Esophagus (tissue), 2 donors: ENCODE results near the gene MRPL21. TPM values are rescaled to one million over a fixed set of nuclear protein-coding genes. Genes with fewer than 3 reads are reported as not detected.

Source experiments
- H3K27ac ChIP-seq, 2 donors: one replicate each; pipeline ENCODE4 v1.5.1; 2013; ENCODE audit warnings: low read depth in 2 of 2, mild to moderate bottlenecking in 2 of 2, inconsistent platforms in 1 of 2, low read length in 1 of 2, moderate library complexity in 1 of 2
- H3K27me3 ChIP-seq, 2 donors: one replicate each; pipeline ENCODE4 v1.6.1; 2013; ENCODE audit warnings: low read length in 2 of 2, control low read depth in 1 of 2, mild to moderate bottlenecking in 1 of 2; ENCODE audit not compliant: insufficient read depth in 2 of 2, control insufficient read depth in 1 of 2
- H3K36me3 ChIP-seq, 2 donors: one replicate each; pipeline ENCODE4 v1.6.1; 2013; ENCODE audit warnings: low read length in 1 of 2; ENCODE audit not compliant: control insufficient read depth in 2 of 2, insufficient read depth in 2 of 2
- H3K4me1 ChIP-seq, 2 donors: one replicate each; pipeline ENCODE4 v1.6.1; 2013; ENCODE audit warnings: low read length in 1 of 2; ENCODE audit not compliant: control insufficient read depth in 2 of 2, insufficient read depth in 2 of 2
- H3K4me3 ChIP-seq, 2 donors: one replicate each; pipeline ENCODE4 v1.5.1; 2013; ENCODE audit warnings: low read length in 2 of 2, mild to moderate bottlenecking in 2 of 2, low read depth in 1 of 2, moderate library complexity in 1 of 2
- H3K9me3 ChIP-seq, 2 donors: one replicate each; pipeline ENCODE4 v1.6.1; 2013; ENCODE audit warnings: mild to moderate bottlenecking in 2 of 2, low read depth in 1 of 2, low read length in 1 of 2, moderate library complexity in 1 of 2; ENCODE audit not compliant: control insufficient read depth in 2 of 2, insufficient read depth in 1 of 2
- WGBS, 2 donors: extraction: QIAGEN DNeasy Blood & Tissue Kit; methylation state at CpG; one replicate each; pipeline ENCODE4 v1.1.7; 2013; 5-methylcytosine and 5-hydroxymethylcytosine counted together
- polyA plus RNA-seq, 2 donors: library from polyadenylated mRNA; stranded (reverse); fragments of 200-250 nt; gene quantifications; one replicate each; pipeline ENCODE4 v1.2.3, GENCODE V29; 2013
- donor health status: healthy with polysubstance abuse.
- donor health status: Bipolar disorder and iron deficiency.

The MRPL21 gene
- polyA plus RNA-seq, 2 donors: 63.0 to 77.6 TPM

DNA sequence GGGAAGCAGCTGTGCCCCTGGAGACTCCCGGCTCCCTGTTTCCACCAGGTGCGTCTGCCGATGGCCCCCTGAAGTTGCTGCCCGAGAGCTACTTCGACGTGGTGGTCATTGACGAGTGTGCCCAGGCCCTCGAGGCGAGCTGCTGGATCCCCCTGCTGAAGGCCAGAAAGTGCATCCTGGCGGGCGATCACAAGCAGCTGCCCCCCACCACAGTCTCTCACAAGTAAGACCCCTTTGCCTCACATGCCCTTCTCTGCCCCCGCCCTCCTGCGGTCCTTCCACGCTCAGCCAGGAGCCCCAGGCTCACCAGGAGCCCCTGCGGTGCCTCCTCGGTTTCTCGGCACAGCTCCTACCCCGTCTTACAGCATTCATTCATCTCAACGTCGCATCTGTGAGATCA, 25.5 kb upstream of the MRPL21 start:
- H3K27me3 ChIP-seq: no peaks in the 10 kb centered on the region
- H3K36me3 ChIP-seq: peaks cover 19 to 49% of the 10 kb centered on the region in 2 donors
- 96 to 97% methylated on average over 20 of the region's 20 CpGs for WGBS, 2 donors
- no peak overlapping the region for H3K27ac ChIP-seq
- no peak overlapping the region for H3K4me3 ChIP-seq
- H3K4me1 ChIP-seq: no peaks in the 10 kb centered on the region
- peaks cover 0 to 2% of the 10 kb centered on the region in 2 donors for H3K9me3 ChIP-seq

DNA sequence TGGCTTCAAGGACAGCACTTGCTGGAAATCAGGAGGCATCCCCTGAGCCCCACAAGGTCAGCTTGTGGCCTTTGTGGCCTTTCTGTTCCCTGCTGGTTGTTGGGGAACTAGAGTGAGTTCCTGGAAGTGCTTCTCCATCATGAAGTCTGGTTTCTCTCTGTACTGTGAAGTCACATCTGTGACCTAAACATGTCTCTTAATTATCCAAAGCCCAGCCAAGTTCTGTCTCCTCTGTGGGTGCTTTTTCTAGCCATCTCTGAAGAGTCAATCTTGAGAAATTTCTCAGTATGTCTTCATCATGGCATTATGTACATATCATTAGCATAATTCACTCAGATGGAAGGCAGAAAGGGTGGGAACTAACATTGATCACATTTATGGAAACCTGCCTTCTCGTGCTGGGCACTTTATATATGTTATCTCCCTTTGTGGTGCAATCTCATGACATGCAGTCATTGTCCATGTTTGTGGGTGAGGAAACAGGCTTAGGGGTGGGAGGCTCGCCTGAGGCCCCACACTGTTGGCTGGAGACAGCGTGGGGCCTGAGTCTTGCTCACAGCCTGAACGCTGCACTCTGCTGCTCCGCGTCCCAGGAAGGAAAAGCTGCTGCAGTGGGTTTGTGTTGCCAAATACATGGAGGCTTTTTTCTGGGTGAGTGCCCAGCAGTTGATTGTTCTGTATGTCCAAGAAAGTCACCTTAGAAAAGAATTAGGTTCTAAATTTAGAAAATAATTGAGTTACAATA, 24.7 kb upstream of the MRPL21 start:
- Histone ChIP-seq H3K36me3 (peaks cover 25 to 42% of the 10 kb centered on the region in 2 donors), H3K27me3 (no peaks in the 10 kb centered on the region), H3K27ac (peak overlapping the region in 1 of 2 donors; percentile 67), H3K4me1 (no peaks in the 10 kb centered on the region), H3K9me3 (peaks cover 0 to 2% of the 10 kb centered on the region in 2 donors), H3K4me3 (no peak overlapping the region)
- 85 to 88% methylated on average over 6 of the region's 6 CpGs for WGBS, 2 donors

DNA sequence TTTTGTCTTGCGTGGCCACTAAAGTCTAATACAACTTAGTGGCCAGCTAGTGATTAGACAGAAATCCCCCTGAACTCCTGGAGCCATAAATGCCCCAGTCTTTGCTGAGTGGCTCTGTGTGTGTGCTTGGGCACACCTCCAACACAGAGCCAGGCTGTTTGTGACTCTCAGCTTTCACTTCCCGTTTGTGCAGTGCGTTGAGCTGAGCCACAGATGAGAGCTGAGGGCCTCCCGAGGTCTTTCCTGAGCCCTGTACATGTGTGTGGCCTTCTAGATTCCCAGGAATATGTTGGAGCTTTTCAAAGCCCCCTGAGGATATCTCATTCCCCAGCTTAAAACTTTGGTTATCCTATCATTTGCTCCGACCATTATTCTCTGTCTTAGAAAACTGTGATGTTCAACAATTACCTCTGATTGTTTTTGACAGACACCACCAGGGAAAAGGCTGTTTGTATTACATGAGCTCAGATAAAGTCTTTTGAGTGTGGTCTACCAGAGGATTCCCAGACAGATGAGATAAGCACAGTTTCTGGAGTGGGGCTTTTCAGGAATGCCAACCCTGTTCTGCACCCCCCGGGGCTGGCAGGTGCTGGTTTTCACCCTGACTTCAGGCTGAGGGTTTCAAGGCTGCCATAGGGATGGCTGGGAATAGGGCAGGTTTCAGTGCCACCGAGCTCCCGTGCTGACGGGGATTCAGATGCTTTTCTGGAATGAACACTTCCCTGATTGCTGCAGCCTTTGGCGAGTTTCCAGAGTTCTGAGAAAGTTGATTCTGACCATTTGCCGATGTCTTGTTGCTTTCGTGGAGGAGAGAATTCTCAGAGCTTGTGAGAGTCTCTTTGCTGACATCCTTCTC, 23.9 kb upstream of the MRPL21 start:
- Histone ChIP-seq H3K9me3 (peaks cover 0 to 2% of the 10 kb centered on the region in 2 donors), H3K36me3 (peaks cover 25 to 39% of the 10 kb centered on the region in 2 donors), H3K27me3 (no peaks in the 10 kb centered on the region), H3K4me1 (no peaks in the 10 kb centered on the region), H3K27ac (peak overlapping the region in 1 of 2 donors; percentile 67), H3K4me3 (no peak overlapping the region)
- WGBS, 2 donors: 69 to 72% methylated on average over 12 of the region's 12 CpGs

DNA sequence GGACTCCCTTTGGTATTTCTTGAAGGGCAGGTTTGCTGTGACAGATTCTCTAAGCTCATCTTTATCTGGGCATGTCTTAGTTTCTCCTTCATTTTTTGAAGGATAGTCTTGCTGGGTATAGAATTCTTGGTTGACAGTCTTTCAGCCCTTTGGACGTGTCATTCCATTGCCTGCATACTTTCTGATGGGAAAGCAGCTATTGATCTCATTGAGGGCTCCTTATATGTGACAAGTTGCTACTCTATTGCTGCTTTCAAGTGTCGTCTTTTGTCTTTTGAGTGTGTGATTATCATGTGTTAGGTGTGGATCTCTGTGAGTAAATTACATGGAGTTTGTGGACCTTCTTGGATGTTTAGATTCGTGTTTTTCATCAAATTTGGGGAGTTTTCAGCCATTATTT, 22.0 kb upstream of the MRPL21 start:
- Histone ChIP-seq H3K36me3 (peaks cover 25% of the 10 kb centered on the region in 2 donors), H3K4me1 (no peaks in the 10 kb centered on the region), H3K27me3 (no peaks in the 10 kb centered on the region), H3K4me3 (no peak overlapping the region), H3K9me3 (peaks cover 0 to 2% of the 10 kb centered on the region in 2 donors), H3K27ac (no peak overlapping the region)
- 86 to 97% methylated on average over 3 of the region's 3 CpGs for WGBS, 2 donors

DNA sequence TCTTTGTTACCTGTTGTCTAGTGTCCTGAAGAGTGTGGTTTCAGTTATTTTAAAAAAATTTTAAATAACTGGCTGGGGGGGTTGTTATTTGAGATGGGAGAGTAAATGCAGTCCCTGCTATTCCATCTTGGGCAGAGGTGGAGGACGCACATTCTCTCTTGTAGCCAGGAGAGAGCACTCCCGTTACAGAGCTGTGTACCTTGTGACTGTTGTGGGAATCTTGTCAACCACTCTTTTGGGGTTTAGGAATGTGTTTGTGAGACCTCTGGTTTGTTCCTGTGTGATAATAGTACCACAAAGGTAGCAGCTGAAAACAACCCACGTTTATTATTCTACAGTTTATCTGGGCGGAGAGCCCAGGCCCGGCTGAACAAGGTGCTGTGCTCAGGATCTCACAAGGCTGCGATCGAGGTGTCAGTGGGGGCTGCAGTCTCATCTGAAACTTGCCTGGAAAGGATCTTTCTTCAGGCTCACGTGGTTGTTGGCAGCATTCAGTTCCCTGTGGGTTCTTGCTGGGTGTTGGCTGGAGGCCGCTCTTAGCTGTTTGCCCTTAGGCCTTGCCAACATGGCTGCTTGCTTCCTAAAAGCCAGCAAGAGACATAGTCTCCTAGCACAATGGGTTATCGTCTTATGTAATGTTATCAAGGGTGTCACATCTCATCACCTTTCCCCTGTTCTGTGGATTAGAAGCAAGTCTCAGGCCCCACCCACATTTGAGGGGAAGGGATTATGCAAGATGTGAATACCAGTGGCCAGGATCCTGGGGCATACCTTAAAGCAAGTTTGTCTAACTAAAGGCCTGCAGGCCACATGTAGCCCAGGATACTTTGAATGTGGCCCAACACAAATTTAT, 20.7 kb upstream of the MRPL21 start:
- WGBS, 2 donors: 86 to 90% methylated on average over 10 of the region's 10 CpGs
- Histone ChIP-seq H3K36me3 (peaks cover 14 to 18% of the 10 kb centered on the region in 2 donors), H3K4me1 (no peaks in the 10 kb centered on the region), H3K9me3 (peaks cover 0 to 2% of the 10 kb centered on the region in 2 donors), H3K4me3 (no peak overlapping the region), H3K27me3 (no peaks in the 10 kb centered on the region), H3K27ac (peak overlapping the region in 1 of 2 donors; percentile 57)

DNA sequence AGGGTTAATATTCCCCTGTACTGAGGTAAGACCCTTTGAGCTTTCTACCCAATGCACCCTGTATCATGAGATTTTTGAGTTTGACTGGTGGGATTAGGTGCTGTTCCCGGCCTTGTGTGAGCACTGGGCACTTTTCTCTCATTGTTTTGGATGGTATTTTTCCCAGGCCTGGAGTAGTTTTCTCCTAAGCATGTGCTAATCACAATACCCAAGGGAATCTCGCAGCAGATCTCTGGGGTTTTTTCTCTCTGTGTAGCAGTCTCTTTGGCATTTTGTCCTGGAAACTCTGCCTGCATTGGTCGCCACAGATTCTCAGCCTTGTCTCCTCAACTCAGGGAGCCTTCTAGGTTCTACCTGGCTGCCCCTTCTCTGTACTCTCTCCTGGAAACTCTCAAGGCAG, 20.0 kb upstream of the MRPL21 start:
- Histone ChIP-seq H3K27me3 (no peaks in the 10 kb centered on the region), H3K27ac (no peak overlapping the region), H3K4me3 (no peak overlapping the region), H3K4me1 (no peaks in the 10 kb centered on the region), H3K36me3 (peaks cover 12 to 18% of the 10 kb centered on the region in 2 donors), H3K9me3 (peaks cover 0 to 2% of the 10 kb centered on the region in 2 donors)
- 83 to 94% methylated on average over 3 of the region's 3 CpGs for WGBS, 2 donors

DNA sequence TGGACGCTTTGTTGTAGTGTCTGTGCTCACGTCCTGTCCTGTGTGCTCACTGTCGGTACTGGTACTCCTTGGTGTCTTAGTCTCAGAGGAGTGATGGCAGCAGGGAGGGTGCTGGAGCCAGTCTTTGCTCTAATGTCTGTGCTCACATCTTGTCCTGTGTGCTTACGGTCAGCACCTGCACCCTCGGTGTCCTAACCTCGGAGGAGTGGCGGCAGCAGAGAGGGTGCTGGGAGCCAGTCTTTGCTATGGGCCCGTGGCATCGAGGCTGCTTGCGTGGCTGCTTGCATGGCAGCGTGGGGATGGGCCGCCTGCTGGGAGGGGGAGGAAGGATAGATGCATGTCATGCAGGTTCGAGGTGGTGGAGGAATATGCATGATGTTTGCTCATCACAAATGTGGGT, 12.8 kb upstream of the MRPL21 start:
- no peaks in the 10 kb centered on the region for H3K4me1 ChIP-seq

DNA sequence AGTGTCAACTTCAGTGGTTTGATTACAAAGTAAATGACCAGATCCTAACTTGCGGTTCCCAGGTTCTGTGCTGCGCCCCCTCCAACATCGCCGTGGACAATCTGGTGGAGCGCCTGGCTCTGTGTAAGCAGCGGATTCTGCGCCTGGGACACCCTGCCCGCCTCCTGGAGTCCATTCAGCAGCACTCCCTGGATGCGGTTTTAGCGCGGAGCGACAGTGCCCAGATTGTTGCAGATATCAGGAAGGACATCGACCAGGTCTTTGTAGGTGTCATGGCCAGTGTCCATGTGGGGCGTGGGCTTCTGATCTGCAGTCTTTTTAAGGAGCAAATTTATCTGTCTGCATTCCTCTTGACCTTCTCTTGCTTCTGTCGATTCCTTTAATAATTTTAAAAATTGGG, 11.1 kb upstream of the MRPL21 start:
- 97 to 98% methylated on average over 15 of the region's 15 CpGs for WGBS, 2 donors
- Histone ChIP-seq H3K4me1 (no peaks in the 10 kb centered on the region), H3K27me3 (no peaks in the 10 kb centered on the region), H3K9me3 (no peaks in the 10 kb centered on the region), H3K36me3 (peaks cover 14 to 47% of the 10 kb centered on the region in 2 donors), H3K4me3 (no peak overlapping the region), H3K27ac (no peak overlapping the region)

More for the DNA sequence above, 12.8 kb upstream of the MRPL21 start:
- H3K9me3 ChIP-seq: no peaks in the 10 kb centered on the region
- H3K27me3 ChIP-seq: no peaks in the 10 kb centered on the region
- 84 to 94% methylated on average over 13 of the region's 13 CpGs for WGBS, 2 donors
- no peak overlapping the region for H3K27ac ChIP-seq
- no peak overlapping the region for H3K4me3 ChIP-seq
- peaks cover 18 to 35% of the 10 kb centered on the region in 2 donors for H3K36me3 ChIP-seq

DNA sequence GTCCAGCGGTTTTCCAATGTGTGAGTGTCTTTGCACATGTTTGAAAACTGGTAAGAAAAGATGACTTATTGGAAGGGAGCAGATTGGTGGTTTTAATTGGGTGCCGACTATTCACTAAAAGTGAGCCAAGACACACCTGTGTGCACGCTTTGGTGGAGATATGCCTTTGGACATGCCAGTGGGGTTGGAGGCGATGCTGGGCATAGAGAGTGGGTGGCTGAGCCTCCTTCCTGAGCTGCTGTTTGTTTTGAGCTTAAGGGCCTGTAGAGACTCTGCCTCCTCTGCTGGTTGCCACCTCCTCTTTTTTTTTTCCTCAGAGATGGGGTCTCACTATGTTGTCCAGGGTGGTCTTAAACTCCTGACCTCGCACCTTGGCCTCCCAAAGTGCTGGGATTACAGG, 9.6 kb upstream of the MRPL21 start:
- no peaks in the 10 kb centered on the region for H3K4me1 ChIP-seq
- no peaks in the 10 kb centered on the region for H3K27me3 ChIP-seq
- H3K9me3 ChIP-seq: no peaks in the 10 kb centered on the region
- 92 to 94% methylated on average over 5 of the region's 5 CpGs for WGBS, 2 donors
- H3K36me3 ChIP-seq: peaks cover 16 to 47% of the 10 kb centered on the region in 2 donors
- no peak overlapping the region for H3K27ac ChIP-seq
- no peak overlapping the region for H3K4me3 ChIP-seq
